T-helper 2 cell treated with Interferon-gamma antibody and Interleukin-4, amounts not matched to agents 5 μg/mL and 100 μg/mL, for 36 hours (primary cell): ENCODE results near the gene HOXC13.

Experiments used
- DNase-seq: peaks from one replicate; pipeline ENCODE4 v3.0.0; 2021; ENCODE audit warnings: low spot score
- H3K27ac Mint-ChIP-seq: one replicate; pipeline ENCODE4 v1.8.0; 2021; ENCODE audit warnings: mild to moderate bottlenecking, mixed read lengths
- H3K27me3 Mint-ChIP-seq: one replicate; pipeline ENCODE4 v1.8.0; 2021; ENCODE audit warnings: low read depth, mixed read lengths
- H3K36me3 Mint-ChIP-seq: one replicate; pipeline ENCODE4 v1.8.0; 2021; ENCODE audit warnings: low read depth, mixed read lengths
- H3K4me1 Mint-ChIP-seq: one replicate; pipeline ENCODE4 v1.8.0; 2021; ENCODE audit warnings: low read depth, mixed read lengths
- H3K4me3 Mint-ChIP-seq: one replicate; pipeline ENCODE4 v1.8.0; 2022; ENCODE audit warnings: mild to moderate bottlenecking, moderate library complexity, mixed read lengths
- H3K9me3 Mint-ChIP-seq: one replicate; pipeline ENCODE4 v1.8.0; 2021; ENCODE audit warnings: mixed read lengths

The HOXC13 gene

DNA sequence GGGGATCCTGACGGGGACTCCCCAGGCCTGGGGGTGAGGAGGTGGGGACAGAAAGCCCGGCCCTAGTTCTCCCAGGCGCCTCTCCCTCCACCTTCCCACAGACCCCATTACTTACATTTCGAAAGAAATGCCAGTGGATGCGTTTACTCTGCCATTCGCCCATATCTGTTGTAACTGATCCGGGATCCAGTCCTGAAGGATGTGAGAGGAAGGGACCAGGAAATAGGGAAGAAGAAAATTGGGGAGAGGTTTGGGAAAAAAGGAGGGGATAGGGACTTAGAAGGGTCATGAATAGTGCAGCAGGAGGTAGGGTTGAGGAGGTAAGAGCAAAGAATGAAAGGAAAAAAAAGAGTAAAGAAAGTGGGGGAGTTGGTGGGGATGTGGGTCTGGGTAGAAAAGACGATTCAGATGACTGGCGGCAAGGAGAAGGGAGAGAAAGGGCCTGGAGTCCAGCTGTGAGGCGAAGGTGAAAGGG is 17.2 kb downstream of the HOXC13 start:
- Mint-ChIP-seq H3K27me3 (peaks cover 93% of the 10 kb centered on the region), H3K9me3 (no peaks in the 10 kb centered on the region), H3K36me3 (no peaks in the 10 kb centered on the region), H3K4me3 (peak overlapping the region; percentile 18), H3K27ac (peak overlapping the region; percentile 68), H3K4me1 (peaks cover 11% of the 10 kb centered on the region)
- DNase-seq, result no peak

DNA sequence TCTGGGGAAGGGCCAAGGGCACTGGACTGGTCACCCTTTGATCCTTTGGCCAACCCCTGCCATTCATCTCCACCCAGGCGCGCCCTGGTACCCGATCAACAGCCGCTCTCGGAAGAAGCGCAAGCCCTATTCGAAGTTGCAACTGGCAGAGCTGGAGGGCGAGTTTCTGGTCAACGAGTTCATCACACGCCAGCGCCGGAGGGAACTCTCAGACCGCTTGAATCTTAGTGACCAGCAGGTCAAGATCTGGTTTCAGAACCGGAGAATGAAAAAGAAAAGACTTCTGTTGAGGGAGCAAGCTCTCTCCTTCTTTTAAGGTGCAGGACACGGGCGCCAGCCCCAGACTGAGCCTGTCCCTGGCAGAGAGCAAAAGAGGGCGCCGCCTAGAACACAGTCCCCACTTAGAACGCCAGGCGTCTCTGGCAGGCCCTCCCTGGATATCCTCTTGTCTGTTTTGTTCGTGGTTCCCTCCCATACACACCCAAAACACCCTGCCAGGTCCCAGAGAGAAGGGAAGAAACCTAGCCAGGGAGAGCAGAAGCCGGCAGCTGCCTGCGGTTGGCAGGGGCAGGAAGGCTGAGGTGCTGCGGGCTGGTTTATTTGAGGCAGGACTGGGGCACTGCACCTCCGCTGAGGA is 17.7 kb downstream of the HOXC13 start:
- Mint-ChIP-seq H3K9me3 (no peaks in the 10 kb centered on the region), H3K27ac (peak overlapping the region; percentile 68), H3K27me3 (peaks cover 89% of the 10 kb centered on the region), H3K4me3 (peak overlapping the region; percentile 18), H3K36me3 (no peaks in the 10 kb centered on the region), H3K4me1 (peaks cover 9% of the 10 kb centered on the region)
- DNase-seq, result no peak

DNA sequence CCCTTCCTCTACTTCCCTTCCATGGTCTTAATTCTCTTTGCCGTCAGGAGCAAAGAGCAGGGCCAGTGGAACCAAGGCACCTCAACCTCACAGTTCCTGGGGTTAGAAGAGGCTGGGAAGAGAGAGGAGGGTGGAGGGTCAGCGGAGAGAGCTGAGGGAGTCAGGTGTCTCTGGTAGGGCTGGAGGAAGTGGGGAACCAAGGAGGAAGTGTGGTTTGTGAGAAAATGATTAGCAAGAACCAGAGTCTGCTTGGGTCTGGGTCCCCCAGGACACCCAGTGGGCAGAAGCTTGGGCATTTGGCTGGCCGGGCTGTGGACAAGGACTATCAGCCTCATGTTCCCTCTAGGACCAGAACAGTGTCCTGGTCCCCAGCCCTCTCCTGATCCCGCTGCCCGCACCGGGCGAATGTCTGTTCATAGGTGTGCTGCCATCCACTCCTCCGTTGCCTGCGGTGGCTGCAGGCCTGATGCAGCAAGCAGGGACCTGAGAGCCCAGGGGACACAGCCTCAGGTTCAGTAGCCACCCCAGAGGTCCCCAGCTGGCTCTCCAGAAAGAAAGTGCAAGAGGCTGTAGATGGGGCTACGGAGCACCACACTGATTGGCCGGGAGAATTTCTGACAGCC is 18.4 kb downstream of the HOXC13 start:
- Mint-ChIP-seq H3K27ac (peak overlapping the region; percentile 26), H3K9me3 (no peaks in the 10 kb centered on the region), H3K36me3 (no peaks in the 10 kb centered on the region), H3K4me3 (no peak overlapping the region), H3K27me3 (peaks cover 87% of the 10 kb centered on the region), H3K4me1 (peaks cover 9% of the 10 kb centered on the region)
- no peak for DNase-seq

DNA sequence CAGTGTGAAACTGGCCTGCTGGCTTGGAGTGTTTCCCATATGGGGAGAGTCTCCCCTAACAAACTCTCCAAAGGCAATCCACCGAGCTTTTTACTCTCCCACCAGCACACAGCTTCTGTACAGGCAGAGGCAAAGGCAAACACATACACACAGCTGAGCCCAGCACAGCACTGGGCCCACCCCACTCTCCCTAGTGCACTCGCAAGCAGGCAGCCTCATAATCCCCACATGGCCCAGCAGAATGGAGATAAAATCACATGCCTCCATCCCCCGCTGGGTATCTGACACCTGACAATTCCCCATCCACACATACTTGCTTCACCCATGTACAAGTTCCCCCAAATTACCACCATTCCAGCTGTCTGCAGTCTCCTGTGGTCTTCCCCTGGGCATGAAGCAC is 19.5 kb downstream of the HOXC13 start:
- H3K27ac Mint-ChIP-seq, result no peak overlapping the region
- H3K36me3 Mint-ChIP-seq, result no peaks in the 10 kb centered on the region
- DNase-seq, result no peak
- H3K4me1 Mint-ChIP-seq, result peaks cover 9% of the 10 kb centered on the region
- H3K4me3 Mint-ChIP-seq, result no peak overlapping the region
- H3K27me3 Mint-ChIP-seq, result peaks cover 86% of the 10 kb centered on the region
- H3K9me3 Mint-ChIP-seq, result no peaks in the 10 kb centered on the region

DNA sequence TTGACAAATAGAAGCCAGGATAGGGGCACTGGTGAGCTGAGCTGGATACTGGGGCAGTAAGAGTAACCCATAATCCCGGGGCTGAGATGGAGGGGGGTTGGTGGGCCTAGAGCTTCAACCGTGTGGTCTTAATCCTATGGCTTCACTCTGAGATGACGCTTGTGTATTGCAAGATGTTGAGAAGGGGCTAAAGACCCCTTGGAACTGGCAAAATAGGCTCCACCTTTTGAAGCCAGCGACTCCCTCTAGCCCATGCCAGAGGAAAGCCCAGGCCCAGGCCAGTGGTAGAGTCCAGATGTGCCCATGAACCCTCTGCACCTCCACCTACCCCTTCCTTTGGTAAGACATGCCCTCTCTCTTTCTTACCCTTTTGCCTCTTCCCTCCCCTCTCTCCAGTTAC is 20.7 kb downstream of the HOXC13 start:
- peaks cover 84% of the 10 kb centered on the region for H3K27me3 Mint-ChIP-seq
- H3K4me3 Mint-ChIP-seq, result no peak overlapping the region
- H3K4me1 Mint-ChIP-seq, result peaks cover 11% of the 10 kb centered on the region
- no peak for DNase-seq
- H3K9me3 Mint-ChIP-seq, result no peaks in the 10 kb centered on the region
- H3K36me3 Mint-ChIP-seq, result no peaks in the 10 kb centered on the region
- H3K27ac Mint-ChIP-seq, result no peak overlapping the region

DNA sequence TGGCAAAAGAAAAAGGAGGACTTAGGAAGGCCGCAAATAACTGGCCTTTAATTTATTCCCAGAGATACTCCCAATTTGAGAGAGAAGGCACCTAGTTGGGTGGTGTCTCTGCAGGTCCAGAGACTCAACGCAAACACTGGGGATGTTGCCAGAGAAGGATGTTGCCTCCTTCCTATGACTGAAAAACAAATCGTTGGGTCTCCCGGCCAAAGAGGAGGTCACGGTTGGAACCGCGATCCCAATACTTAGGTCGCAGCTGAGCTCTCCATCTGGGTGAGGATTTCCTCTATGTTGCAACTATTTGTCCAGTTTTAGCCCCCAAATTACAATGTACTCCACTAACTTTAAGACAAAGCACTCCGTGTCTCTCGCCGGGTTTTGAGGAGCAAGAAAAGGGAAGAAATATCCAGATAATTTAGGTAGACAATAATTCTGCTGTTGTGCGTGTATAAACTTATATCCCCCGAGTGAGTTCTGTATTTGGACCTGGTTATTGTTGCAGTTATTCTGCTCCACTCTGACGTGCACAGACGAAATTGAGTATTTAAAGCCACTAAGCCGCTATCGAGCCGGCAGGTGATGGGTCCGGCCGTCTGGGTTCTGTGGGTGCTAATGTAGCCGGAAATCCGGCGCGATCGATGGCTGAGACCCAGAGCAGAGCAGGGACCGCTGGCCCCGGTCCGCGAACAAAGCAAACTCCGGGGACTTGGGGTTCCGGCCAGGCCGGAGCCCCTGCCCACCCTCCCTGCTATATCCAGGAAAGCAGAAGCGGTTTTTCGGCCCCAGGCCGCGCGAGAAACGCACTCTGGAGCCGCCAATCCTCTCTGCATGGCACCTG is 21.8 kb downstream of the HOXC13 start:
- H3K36me3 Mint-ChIP-seq, result no peaks in the 10 kb centered on the region
- H3K9me3 Mint-ChIP-seq, result no peaks in the 10 kb centered on the region
- no peak overlapping the region for H3K4me3 Mint-ChIP-seq
- peaks cover 87% of the 10 kb centered on the region for H3K27me3 Mint-ChIP-seq
- peaks cover 11% of the 10 kb centered on the region for H3K4me1 Mint-ChIP-seq
- peak overlapping the region; percentile 35 for H3K27ac Mint-ChIP-seq
- DNase-seq, result no peak

DNA sequence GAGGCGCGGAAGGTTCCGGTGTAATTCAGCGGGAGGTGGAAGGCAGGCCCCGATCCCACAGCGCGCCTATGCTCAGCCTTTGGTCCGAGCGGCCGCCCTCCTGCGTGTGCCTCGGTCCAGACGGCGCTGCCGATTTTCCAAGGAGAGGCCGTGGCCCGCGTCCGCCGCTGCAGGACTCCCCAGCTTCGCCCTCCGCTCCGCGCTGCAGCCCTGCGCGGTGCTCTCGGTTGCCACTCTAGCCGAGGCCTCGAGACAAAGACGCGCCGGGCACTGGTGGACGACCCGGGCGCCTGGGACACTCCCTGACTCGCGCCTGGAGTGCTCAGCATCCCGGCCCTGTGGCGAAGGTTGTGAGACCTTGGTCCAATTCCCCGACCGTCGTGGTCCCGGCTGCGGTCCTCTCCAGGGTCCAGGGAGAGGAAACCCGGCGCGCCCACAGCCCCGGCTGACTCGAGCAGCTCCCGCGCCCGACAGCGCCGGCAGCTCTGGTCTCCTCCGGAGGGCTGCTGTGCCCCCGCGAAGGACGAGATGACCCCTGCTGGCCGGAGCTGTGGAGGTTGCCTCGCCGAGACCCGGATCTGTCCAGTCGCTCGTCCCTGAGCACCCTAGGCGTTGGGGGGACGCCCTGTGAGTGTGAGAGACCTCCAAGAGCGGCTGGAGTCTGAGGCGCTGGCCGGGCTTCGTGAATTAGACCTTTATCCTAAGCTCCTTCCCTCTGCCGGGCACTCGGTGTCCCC is 22.6 kb downstream of the HOXC13 start:
- Mint-ChIP-seq H3K27me3 (peaks cover 87% of the 10 kb centered on the region), H3K4me3 (no peak overlapping the region), H3K4me1 (peaks cover 8% of the 10 kb centered on the region), H3K36me3 (no peaks in the 10 kb centered on the region), H3K9me3 (no peaks in the 10 kb centered on the region), H3K27ac (no peak overlapping the region)
- no peak for DNase-seq

DNA sequence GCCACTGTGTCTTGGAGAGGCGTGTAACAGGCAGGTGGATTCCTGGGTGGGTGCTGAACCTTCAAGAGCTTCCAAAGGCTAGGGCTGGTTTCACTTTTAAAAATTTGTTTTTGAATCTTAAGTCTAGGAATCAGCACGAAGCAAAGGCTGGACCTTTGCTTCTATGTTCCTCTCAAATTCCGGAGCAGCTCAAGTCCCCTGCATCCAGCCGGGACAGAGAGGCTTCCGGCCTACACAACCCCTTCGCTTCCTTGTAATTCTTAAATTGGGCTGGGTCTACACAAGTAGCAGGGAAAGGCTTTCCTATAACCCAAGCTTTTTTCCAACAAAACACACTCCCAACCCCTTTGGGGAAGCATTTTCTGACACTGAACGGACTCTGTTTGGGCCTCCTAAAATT is 24.4 kb downstream of the HOXC13 start:
- Mint-ChIP-seq H3K9me3 (no peaks in the 10 kb centered on the region), H3K4me3 (no peak overlapping the region), H3K27me3 (peaks cover 87% of the 10 kb centered on the region), H3K36me3 (no peaks in the 10 kb centered on the region), H3K27ac (no peak overlapping the region), H3K4me1 (peaks cover 10% of the 10 kb centered on the region)
- no peak for DNase-seq

DNA sequence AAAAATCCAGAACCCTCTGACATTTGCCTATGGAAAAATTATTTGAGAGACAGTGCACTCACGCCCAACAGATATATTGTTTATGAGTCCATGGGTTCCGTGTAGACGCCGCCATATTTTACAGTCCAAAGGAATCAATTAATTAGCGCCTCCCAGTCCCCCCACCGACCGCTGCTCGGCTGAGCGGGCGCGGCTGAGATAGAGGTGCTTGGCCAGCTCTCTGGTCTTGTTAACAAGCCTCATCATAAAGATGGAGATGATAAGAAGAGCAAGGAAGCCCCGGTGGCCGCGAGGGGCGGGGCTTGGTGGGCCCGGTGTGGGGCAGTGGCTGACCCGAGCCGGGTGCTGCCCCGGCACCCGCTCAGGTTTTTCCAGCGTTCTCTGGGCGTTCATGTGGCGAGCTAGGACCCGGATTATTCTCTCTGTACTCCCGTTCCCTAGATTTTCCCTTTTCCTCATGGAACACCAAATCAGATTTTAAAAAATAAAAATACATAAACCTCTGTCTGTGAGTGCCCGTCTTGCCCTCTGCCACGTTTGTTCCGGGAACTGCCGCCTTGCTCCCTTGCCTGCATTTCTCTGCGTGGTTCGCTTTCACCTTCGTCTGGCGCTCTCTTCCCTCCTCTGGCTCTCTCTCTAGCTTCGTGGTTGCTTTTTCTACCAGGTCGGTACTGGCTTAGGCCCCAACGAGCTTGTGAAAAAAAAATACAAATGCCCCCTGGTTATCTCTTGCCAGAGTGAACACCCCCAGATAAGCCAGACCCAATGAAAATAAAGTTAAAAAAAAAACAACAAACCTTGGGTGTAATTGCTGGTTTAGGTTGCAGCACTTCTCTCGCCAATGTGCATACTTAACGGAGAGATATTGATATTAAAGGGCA is 25.0 kb downstream of the HOXC13 start:
- no peaks in the 10 kb centered on the region for H3K9me3 Mint-ChIP-seq
- H3K4me1 Mint-ChIP-seq, result peaks cover 10% of the 10 kb centered on the region
- DNase-seq, result no peak
- peaks cover 87% of the 10 kb centered on the region for H3K27me3 Mint-ChIP-seq
- H3K4me3 Mint-ChIP-seq, result no peak overlapping the region
- no peak overlapping the region for H3K27ac Mint-ChIP-seq
- H3K36me3 Mint-ChIP-seq, result no peaks in the 10 kb centered on the region

DNA sequence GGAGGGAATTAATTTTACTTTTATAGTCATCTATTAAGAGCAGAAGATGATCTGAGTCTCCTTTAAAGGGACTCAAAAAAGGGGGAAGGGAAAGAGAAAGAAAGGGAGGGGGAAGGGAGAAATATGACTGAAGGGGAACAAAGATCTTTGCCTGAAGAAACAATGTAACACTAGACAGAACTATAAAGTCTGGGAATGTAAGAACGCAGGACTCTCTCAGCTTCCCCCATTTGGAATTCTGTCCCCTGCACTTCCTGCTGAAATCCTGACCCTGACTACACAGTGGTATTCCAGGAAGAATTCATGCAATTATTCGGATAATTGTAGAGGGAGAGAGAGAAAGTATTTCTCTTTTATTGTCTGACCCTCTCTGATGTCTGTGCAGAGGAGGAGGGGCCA is 25.7 kb downstream of the HOXC13 start:
- Mint-ChIP-seq H3K4me1 (peaks cover 10% of the 10 kb centered on the region), H3K9me3 (no peaks in the 10 kb centered on the region), H3K36me3 (no peaks in the 10 kb centered on the region), H3K27ac (no peak overlapping the region), H3K27me3 (peaks cover 89% of the 10 kb centered on the region), H3K4me3 (no peak overlapping the region)
- no peak for DNase-seq

DNA sequence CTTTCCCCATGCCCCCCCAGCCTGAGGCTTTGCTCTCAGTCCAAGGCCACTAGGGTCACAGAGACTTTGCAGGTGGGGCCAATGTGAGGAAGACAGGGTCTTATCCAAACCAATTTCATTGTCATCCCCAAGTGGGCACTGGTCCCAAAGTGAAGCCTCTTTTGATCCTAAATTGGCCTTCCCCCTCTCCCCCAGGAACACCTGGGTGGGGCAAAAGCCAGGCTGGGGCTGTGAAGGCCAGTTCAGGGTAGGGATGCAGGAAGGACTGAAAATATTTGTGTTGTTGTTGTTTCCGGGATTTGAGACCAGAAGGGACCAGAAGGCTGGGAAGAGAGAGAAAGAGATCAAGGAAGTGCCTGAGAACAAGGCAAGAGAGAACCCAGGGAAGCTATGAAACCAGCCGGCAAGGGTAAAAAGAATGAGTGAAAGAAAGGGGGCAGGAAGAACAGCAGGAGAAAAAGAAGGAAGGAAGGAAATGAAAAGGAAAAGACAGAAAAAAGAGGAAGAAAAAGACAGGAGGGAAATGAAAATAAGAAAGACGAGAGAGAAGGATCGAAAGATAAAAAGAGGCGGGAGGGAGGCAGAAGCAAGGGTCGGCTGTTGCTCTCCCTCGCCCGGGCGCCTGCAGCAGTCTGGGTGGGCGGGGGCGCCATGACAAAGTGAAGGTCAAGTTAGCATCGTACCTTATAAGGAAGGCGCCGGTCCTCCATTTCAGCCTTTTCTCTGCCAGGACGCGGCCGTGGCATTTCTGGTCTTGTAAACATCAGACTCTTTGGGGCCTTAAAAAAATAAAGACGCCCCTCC is 26.9 kb downstream of the HOXC13 start:
- H3K4me3 Mint-ChIP-seq, result no peak overlapping the region
- peaks cover 10% of the 10 kb centered on the region for H3K4me1 Mint-ChIP-seq
- no peaks in the 10 kb centered on the region for H3K36me3 Mint-ChIP-seq
- no peaks in the 10 kb centered on the region for H3K9me3 Mint-ChIP-seq
- no peak for DNase-seq
- H3K27ac Mint-ChIP-seq, result peak overlapping the region; percentile 82
- H3K27me3 Mint-ChIP-seq, result peaks cover 89% of the 10 kb centered on the region

DNA sequence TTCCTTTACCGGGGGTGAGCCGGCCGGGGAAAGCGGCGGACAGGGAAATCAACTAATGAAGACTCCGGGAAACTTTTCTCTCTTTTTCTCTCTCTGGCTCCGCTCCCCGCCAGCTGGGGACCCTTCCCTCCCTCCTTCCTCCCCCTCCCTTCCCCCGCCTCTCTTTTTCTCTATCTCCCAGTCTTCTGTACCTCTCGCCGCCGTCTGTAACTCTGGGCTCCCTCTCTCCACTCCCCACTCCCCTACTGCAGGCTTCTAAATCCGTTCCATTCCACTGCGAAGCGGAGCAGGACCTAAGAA is 27.4 kb downstream of the HOXC13 start:
- H3K4me3 Mint-ChIP-seq, result no peak overlapping the region

More for the DNA sequence above, 27.4 kb downstream of the HOXC13 start:
- Mint-ChIP-seq H3K36me3 (no peaks in the 10 kb centered on the region), H3K9me3 (no peaks in the 10 kb centered on the region), H3K27ac (peak overlapping the region; percentile 27), H3K27me3 (peaks cover 92% of the 10 kb centered on the region), H3K4me1 (peaks cover 10% of the 10 kb centered on the region)
- no peak for DNase-seq
